GM21381 (cell line): ENCODE data around the gene SWSAP1.
"Not testable (repeated sequence)": the region's sequence is repeated elsewhere in the genome, so short reads cannot be mapped to it uniquely, and the experiment has no call there.

Source experiments
- ATAC-seq: cut with Tn5 transposase; IDR thresholded peaks from one replicate; pipeline ENCODE4 v1.9.1; 2021; ENCODE audit warnings: mild to moderate bottlenecking, moderate library complexity; ENCODE audit not compliant: unreplicated experiment

SWSAP1 gene

DNA sequence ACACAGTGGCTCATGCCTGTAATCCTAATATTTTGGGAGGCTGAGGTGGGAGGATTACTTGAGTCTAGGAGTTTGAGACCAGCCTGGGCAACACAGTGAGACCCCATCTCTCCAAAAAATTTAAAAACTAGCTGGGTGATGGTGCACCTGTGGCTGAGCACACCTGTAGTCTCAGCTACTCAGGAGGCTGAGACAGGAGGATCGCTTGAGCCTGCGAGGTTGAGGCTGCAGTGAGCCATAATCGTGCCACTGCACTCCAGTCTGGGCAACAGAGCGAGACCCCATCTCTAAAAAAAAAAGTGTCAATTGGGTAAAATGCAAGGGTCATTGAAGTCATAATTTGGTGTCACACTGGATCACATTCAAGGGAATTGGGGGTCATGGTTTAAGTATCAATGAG is 20.4 kb upstream of the SWSAP1 start:
- not testable (repeated sequence) for ATAC-seq

DNA sequence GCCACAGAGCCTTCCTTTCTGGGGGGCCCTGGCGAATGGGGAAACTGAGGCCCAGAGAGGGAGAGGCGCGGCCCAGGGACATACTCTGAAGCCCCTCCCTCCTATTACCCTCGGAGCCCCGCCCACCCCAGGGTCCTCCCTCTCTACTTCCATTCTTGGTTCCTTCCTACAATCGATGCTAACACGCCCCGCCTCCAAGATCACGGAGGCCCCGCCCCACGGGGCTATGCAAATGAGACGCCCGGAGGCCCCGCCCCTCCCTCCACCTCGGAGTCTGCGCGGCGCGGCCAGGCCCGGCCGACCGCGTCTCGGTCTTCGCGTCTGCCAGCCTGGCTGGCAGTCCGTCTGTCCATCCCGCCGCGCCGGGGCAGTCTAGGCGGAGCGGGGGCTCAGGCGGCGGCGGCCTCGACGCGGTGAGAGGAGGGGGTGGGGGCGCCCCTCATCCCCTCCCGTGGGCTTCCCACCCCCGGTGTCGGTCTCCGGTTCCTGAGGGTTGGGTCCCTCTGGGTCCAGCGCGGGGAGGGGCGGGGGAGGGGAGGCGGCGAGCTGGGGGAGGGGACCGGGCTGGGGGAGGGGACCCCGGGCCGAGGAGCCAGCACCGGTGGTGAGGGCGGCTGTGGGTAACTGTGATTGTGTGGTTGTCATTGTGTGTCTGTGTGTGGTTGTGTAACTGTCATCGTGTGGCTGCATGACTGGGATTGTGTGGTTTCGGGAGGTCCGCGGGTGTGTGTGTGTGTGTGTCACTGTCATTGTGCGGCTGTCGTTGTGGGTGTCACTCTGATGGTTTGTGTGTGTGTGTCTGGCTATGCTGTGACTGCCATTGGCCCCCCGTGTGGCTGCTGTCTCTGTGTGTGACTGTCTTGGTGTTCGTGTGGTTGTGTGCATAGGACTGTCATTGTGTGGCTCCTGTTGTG is 19.0 kb upstream of the SWSAP1 start, which contains the start of gene PLPPR2:
PLPPR2 (plus strand) TSS at position 273 of the 914 bp plus-strand sequence. CDS start 2,242 bp downstream, outside the sequence.
- ATAC-seq, result no peak

DNA sequence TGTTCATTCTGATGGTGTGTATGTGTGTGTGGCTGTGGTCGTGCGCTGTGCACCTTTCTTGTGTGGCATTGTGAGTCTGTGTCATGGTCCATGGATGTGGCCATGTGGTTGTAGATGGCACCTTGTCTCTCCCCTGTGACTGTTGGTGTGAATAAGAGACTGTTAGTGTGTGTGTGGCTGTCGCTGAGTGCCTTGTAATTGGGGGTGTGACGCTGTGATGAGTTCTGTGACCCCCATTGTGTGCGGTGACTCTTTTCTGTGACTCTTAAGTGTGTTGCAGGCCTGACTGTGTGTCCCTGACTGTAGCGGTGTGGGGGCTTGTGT is 18.4 kb upstream of the SWSAP1 start:
- no peak for ATAC-seq

DNA sequence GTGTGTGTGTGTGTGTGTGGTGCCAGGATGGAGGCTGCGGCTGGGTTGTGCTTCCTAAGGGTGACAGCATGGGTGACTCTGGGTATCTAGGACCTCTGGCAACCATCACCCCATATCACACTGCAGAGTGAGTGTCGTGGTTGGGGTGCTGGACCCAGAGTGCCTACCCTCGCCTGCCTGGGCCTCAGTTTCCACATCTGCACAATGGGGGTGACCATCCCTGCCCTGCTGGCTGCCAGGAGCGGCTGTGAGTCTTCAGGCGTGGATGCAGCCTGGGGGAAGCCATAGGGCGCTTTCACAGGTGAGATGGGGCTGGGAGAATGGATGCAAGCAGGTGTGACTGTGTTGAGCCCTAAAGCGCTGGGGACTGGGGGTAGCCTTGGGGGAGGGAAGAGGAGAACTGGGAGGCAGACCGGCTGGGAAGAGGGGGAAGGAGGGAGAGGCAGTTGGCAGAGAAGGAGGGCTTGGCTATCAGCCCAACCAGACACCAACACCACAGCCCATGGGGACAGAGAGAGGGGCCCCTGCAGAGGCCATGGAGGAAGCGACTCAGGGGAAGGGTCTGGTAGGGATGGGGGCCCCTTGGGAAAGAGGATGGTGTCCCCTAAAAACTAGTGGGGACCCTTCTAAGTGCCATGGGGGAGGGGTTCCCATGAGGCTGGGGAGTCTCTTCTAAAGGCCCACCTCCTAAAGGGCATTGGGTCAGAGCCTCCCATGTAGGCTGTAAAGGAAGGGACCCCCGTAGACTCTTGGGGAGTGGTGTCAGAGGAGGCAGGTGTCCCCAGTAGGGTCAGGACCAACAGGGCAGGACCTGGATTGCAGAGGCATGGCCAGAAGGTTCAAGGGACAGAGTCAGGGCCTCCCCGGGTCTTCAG is 17.6 kb upstream of the SWSAP1 start:
- ATAC-seq, result no peak

DNA sequence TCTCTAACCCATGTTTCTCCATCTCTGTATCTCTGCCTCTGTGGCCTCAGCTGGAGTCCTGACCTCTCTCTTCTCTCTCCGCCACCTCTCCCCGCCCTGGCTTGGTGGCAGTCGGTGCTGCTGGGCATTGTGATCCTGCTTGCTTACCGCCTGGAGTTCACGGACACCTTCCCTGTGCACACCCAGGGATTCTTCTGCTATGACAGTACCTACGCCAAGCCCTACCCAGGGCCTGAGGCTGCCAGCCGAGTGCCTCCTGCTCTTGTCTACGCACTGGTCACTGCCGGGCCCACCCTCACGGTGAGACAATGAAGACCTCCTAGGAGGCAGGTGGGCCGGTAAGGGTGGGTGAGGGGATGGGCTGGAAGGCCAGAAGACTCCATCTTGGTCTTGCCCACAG is 15.0 kb upstream of the SWSAP1 start:
- no peak for ATAC-seq

DNA sequence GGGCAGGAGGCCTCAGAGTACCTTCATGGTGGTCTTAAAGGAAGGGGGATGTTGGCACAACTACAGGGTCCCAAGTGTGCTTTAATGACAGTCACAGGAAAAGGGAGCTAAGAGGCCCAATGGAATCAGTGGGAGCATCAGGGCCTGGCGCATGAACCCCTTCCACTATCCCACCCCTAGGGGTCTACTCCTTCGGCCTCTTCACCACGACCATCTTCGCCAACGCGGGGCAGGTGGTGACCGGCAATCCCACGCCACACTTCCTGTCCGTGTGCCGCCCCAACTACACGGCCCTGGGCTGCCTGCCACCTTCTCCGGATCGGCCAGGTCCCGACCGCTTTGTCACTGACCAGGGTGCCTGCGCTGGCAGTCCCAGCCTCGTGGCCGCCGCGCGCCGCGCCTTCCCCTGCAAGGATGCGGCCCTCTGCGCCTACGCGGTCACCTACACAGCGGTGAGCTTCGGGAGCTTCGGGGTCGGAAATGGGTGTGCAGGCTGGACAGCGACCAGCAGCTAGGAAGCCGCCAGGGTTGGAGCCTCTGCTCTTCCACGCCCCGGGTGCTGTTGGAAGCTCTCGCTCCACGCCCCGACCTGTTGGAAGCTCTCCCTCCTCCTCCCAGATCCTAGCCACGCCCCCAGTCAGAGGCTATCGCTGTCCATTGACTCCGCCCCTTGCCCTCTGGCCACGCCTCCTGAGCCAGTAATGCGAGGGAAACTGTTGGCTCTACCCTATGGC is 13.3 kb upstream of the SWSAP1 start:
- no peak for ATAC-seq

DNA sequence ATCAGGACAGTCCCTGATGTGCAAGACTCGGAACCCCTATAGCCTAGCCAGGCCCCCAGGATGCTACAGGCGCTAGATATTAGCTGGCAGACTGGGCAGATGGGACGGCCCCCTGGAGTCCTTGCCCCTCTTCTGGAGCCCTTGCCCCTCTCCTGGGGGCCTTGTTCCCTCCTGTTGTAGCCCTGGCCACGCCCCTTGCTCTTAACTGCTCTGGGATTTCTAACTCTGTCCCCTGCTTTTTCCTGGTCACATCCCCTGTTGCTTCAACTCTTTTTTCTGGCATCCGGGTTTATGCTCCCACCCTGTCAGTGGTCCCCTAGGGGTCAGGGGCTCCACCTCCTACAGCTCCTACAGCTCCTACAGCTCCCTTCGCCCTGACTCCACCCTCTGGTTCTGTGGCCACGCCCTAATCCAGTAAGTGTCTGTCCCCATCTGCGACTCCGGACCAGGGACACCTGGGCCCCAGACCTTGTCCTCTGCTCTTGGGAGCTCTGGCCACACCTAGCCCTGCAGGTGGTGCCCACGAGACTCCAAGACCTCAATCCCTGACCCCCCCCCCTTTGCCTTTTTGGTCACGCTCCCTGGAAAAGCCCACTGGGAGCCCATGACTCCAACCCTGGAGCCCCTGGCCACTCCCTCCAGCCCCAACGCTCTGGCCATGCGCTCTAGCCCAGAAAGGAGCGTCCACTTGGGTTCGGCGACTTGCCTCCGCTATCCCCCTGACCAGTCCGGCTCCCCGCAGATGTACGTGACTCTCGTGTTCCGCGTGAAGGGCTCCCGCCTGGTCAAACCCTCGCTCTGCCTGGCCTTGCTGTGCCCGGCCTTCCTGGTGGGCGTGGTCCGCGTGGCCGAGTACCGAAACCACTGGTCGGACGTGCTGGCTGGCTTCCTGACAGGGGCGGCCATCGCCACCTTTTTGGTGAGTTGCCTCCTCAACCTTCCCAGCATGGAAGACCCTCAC is 12.4 kb upstream of the SWSAP1 start:
- ATAC-seq, result no peak

DNA sequence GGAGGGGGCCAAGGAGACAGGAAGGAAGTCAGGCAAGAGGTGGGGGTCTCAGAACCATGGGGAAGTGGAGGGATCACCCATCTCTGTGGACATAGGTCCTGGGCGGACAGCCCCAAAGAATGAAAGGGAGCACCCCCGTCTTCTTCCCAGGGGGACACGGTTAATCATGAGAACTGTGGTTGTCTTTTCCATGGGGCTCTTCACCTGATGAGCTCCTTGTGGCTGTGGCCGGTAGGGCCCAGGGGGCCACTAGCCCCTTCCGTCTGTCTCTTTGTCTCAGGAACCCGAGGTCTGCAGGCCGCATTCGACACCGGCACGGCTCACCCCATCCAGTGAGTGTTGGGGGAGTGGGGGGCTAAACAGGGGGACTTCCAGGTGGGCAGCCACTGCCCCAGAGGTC is 10.6 kb upstream of the SWSAP1 start:
- no peak for ATAC-seq

DNA sequence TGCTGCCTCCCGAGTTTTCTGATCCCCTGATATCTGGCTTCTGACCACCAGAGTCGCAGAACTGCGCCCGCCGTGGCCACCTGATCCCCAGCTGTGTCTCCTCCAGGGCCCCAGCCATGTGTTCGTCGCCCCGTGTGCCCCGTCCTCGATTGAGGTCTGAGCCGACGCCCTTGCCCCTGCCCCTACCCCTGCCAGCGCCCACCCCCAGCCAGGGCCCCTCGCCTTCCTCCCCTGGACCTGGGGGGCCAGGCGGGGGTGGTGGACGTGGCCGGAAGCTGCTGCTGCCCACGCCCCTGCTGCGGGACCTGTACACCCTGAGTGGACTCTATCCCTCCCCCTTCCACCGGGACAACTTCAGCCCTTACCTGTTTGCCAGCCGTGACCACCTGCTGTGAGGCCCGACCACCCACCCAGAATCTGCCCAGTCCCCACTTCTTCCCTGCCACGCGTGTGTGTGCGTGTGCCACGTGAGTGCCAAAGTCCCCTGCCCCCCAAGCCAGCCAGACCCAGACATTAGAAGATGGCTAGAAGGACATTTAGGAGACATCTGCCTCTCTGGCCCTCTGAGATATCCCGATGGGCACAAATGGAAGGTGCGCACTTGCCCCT is 10.1 kb upstream of the SWSAP1 start:
- no peak for ATAC-seq

DNA sequence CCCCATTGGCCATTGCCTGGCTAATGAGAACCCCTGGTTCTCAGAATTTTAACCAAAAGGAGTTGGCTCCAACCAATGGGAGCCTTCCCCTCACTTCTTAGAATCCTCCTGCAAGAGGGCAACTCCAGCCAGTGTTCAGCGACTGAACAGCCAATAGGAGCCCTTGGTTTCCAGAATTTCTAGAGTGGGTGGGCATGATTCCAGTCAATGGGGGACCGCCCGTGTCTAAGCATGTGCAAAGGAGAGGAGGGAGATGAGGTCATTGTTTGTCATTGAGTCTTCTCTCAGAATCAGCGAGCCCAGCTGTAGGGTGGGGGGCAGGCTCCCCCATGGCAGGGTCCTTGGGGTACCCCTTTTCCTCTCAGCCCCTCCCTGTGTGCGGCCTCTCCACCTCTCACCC is 9.5 kb upstream of the SWSAP1 start:
- no peak for ATAC-seq

DNA sequence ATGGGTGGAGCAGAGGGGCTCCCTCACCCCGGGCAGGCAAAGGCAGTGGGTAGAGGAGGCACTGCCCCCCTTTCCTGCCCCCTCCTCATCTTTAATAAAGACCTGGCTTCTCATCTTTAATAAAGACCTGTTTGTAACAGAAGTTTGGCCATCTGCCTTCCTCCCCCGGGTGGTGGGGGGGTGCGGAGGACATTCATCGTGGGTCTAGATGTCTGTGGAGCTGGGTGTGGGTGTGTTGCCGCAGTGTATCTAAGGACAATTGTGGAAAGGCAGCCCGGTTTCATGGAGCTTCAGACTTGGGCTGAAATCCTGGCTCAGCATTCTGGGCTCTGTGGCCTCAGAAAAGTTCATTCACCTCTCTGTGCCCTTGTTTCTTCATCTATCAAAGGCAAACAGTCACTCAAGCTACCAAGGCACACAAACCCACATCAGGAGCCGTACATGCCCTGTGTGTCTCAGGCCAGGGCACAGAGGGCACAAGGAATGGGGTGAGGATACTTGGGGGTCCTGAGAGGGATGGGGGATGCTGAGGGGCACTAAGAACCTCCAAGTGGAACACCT is 8.8 kb upstream of the SWSAP1 start:
- ATAC-seq, result no peak

DNA sequence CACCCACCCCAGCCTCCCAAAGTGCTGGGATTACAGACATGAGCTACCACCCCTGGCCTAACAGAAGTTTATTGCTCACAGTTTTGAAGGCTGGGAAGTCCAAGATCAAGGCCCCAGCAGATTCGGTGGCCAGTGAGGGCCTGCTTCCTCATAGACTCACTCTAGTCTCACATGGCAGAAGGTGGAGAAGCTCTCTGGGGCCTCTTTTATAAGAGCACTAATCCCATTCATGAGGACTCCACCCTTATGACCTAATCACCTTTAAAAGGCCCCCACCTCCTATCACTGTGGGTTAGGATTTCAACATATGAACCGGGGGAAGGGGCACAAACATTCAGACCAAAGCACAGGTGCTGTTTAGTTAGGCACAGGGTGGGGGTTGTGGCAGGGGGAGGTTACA is 6.9 kb upstream of the SWSAP1 start:
- ATAC-seq, result no peak

DNA sequence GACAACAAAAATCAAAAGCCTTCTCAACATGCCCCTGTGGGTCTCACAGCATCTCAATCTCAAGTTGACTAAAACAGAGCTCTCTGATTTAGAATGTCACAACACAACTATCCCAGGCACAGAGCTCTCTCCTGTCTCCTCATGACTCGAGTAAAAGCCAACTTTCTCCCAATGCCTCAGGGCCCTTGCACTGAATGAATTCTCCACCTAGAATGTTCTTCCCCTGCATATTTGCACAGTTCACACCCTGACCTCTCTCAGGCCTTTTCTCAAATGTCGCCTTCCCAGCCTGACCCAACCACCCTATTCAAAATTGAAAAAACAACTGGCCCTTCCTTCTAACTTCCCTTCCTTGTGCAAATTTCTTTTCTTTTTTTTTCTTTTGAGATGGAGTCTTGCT is 3.7 kb upstream of the SWSAP1 start:
- ATAC-seq, result no peak

DNA sequence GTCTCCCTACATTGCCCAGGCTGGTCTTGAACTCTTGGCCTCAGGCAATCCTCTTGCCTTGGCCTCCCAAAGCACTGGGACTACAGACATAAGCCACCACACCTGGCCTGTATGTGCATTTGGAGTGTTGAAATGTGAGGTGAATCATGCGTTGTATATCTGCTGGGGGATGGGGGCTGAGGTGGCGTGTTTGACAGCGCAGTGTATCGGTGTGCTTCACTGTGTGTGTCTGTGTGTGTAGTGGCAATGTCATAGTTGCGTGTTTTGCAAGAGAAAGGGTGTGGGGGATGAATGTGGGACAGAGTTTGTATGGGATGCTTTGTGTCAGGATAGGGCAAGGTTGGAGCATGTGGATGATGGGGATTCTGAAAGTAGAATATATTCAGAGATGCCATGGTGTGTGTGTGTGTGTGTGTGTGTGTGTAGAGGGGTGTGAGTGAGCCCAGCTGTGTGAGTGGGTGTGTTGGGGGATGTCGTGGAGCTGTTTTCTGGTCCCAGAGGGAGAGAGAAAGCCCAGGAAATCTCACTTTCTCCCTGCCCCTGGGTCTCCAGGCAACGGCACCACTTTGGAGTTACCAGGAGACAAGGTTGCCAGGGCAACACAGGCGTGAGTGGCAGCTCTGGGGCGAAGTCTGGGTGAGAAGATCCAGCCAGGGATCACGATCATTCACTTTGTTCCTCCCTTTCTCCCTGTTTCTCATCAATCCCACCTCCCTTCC is 1.1 kb upstream of the SWSAP1 start:
- ATAC-seq, result no peak

DNA sequence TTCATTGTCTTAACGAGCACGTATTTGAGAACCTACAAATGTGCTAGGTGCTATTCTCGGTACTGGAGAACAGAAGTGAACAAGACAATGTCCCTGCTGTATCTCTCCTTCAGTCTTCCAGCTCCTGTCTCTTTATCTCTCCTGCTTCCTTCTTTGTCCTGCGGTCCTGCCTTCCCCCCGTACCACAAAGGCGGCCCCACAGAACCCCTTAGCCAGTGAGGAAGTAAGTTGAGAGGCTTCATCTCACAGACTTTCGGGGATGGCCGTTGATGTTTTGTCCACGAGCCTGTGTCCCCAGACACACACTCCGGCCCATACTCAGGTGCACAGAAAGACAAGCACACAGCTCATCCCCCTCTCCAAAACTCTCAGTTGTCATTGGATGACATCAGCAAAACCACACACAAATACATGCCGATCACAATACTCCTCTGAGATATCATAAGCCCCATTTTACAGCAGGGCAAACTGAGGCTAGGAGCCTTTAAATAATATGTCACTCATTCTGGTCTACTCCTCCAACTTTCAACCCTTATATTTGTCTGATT is 507 bp upstream of the SWSAP1 start:
- no peak for ATAC-seq

DNA sequence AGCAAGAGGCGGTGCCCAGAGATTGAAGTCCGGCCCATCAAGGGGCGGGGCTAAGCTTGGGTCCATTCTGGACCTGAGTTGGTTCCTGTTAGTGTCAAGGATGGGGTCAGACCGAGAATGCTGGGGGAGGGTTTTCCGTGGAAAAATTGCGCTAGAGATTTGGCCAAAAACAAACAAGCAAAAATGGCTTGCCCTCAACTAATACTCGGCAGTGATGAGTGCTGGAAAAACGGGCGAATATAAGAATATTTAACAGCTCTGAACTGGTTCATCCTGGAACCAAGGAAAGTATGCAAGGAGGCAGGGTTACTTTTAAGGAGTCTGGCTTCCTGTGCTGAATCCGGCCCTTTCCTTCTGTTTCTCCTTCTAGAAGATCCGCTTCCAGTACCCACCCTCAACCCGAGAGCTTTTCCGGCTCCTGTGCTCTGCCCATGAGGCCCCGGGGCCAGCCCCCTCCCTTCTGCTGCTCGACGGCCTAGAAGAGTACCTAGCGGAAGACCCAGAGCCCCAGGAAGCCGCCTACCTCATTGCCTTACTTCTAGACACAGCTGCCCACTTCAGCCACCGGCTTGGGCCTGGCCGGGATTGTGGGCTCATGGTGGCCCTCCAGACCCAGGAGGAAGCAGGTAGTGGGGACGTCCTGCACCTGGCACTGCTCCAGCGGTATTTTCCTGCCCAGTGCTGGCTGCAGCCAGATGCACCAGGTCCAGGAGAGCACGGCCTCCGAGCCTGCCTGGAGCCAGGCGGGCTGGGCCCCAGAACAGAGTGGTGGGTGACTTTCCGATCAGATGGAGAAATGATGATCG is 880 bp downstream of the SWSAP1 start:
- no peak for ATAC-seq

DNA sequence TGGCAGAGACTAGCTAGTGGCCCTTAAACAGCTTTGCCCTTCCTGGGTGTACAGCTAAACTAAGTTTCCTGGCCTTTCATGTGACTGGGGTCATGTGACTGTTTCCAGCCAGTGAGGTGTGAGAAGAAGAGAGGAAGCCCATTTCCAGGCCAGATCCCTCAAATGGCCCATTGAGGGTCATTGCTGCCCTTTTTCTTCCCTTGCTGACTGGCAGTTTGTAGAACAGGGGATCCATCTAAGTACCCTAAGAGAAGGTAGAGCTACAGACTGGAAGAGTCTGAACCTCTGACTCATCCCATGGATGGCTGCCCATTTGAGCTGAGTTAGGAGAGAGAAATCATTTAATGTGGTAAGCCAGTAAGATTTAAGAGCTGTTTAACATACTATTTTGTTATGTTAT is 2.8 kb downstream of the SWSAP1 start:
- no peak for ATAC-seq

DNA sequence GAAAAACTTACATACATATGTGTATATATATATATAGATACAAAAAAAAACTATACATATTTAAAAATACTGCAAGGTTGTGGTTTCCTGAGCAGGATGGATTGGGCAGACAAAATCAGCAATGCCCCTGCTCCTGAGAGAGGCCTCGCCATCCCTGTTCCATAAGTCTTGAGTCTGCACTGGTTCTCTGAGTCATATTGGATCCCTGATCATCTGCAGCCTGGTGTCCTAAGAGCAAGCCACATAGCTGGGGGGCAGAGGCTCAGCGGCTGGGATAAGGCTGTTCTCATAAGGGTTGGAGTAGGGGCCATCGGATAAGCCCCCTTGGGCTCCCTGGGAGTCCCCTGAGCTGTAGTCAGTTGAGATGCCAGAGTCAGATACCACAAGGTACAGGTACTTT is 3.3 kb downstream of the SWSAP1 start:
- no peak for ATAC-seq
